ENCODE data around the gene EMC9.

The EMC9 gene

GRCh38 chr14:24130717-24131548 is 10.5 kb downstream of the EMC9 start:
- DNase-seq (ENCODE audit: low read depth in 1 of 2, low spot score in 1 of 2), result no peak
- TF ChIP-seq JUND (IDR thresholded peaks at IDR 0.05; ENCODE audit: low read depth), result no peak
- in situ Hi-C loops (cut with HindIII; ENCODE audit: low pct_unique_long_range_greater_than_20kb, low sequenced_read_pairs), result no loop called here

GRCh38 chr14:24130380-24130716 is 11.0 kb downstream of the EMC9 start, which contains the start of gene FITM1:
TSS of gene FITM1 (plus strand) at chr14:24130659. CDS start at chr14:24131564, 905 bp downstream.
- in situ Hi-C loops (cut with HindIII; ENCODE audit: low pct_unique_long_range_greater_than_20kb, low sequenced_read_pairs), result no loop called here
- no peak for TF ChIP-seq JUND (IDR thresholded peaks at IDR 0.05; ENCODE audit: low read depth)
- no peak for DNase-seq (ENCODE audit: low read depth in 1 of 2, low spot score in 1 of 2)

DNA sequence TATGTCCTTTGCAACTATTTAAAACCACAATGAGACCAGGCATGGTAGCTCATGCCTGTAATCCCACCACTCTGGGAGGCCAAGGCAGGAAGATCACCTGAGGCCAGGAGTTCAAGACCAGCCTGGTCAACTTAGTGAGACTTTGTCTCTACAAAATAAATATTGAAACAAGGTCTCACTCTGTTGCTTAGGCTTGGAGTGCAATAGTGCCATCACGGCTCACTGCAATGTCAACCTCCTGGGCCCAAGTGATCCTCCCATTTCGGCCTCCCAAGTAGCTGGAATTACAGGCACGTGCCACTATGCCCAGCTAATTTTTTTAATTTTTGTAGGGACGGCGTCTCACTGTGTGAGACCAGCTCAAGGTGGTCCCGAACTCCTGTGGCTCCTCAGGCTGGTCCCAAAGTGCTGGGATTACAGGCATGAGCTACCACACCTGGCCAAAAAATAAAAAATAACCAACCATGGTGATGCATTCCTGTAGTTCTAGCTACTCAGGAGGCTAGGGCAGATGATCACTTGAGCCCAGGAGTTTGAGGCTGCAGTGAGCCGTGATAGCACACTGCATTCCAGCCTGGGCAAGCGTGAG is 11.9 kb downstream of the EMC9 start:
- TF ChIP-seq JUND (IDR thresholded peaks at IDR 0.05; ENCODE audit: low read depth), result no peak
- in situ Hi-C loops (cut with HindIII; ENCODE audit: low pct_unique_long_range_greater_than_20kb, low sequenced_read_pairs), result no loop called here
- no peak for DNase-seq (ENCODE audit: low read depth in 1 of 2, low spot score in 1 of 2)

DNA sequence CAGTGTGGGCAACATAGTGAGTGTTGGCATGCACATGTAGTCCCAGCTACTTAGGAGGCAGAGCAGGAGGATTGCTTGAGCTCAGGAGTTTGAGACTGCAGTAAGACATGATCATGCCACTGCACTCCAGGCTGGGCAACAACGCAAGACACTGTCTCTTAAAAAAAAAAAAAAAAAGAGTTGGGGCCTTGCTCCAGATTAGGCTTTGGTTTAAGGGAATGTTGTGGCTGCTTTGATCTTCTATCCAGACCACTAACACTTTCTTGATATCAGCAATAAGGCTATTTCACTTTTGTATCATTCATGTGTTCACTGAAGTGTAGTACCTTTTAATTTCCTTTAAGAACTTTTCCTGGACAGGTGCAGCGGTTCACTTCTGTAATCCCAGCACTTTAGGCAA is 13.7 kb downstream of the EMC9 start:
- no peak for TF ChIP-seq JUND (IDR thresholded peaks at IDR 0.05; ENCODE audit: low read depth)
- DNase-seq (ENCODE audit: low read depth in 1 of 2, low spot score in 1 of 2), result no peak
- in situ Hi-C loops (cut with HindIII; ENCODE audit: low pct_unique_long_range_greater_than_20kb, low sequenced_read_pairs), result no loop called here

DNA sequence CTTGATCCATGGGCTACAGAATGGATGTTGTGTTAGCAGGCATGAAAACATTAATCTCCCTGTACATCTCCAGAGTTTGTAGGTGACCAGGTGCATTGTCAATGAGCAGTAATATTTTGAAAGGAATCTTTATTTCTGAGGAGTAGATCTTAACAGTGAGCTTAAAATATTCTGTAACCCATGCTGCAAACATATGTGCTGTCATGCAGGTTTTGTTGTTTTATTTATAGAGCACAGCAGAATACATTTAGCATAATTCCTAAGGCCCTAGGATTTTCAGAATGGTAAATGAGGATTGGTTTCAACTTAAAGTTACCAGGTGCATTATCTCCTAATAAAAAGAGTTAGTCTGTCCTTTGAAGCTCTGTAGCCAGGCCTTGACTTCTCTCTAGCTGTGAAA is 14.5 kb downstream of the EMC9 start:
- no peak for DNase-seq (ENCODE audit: low read depth in 1 of 2, low spot score in 1 of 2)
- in situ Hi-C loops (cut with HindIII; ENCODE audit: low pct_unique_long_range_greater_than_20kb, low sequenced_read_pairs), result no loop called here
- no peak for TF ChIP-seq JUND (IDR thresholded peaks at IDR 0.05; ENCODE audit: low read depth)

- in situ Hi-C loops (cut with HindIII; ENCODE audit: low pct_unique_long_range_greater_than_20kb, low sequenced_read_pairs), result no loop called here
- no peak for DNase-seq (ENCODE audit: low read depth in 1 of 2, low spot score in 1 of 2)
- TF ChIP-seq JUND (IDR thresholded peaks at IDR 0.05; ENCODE audit: low read depth), result no peak
These were observed 17.7 kb downstream of the EMC9 start for GRCh38 chr14:24123424-24124417.

DNA sequence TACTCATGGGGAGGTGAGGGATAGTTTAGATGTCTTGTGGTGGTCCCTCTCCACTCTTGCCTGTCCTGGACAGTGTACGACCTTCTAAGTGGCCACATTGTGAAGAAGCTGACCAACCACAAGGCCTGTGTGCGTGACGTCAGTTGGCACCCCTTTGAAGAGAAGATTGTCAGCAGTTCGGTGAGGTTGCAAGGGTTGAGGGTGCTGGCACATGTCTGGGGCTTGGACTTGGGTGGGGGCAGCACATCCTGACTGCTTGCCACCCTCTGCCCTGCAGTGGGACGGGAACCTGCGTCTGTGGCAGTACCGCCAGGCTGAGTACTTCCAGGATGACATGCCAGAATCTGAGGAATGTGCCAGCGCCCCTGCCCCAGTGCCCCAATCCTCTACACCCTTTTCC is 18.5 kb downstream of the EMC9 start:
- TF ChIP-seq JUND (IDR thresholded peaks at IDR 0.05; ENCODE audit: low read depth), result no peak
- no peak for DNase-seq (ENCODE audit: low read depth in 1 of 2, low spot score in 1 of 2)
- in situ Hi-C loops (cut with HindIII; ENCODE audit: low pct_unique_long_range_greater_than_20kb, low sequenced_read_pairs), result no loop called here

- no peak for TF ChIP-seq JUND (IDR thresholded peaks at IDR 0.05; ENCODE audit: low read depth)
- in situ Hi-C loops (cut with HindIII; ENCODE audit: low pct_unique_long_range_greater_than_20kb, low sequenced_read_pairs), result no loop called here
- DNase-seq (ENCODE audit: low read depth in 1 of 2, low spot score in 1 of 2), result no peak
These were observed 19.0 kb downstream of the EMC9 start for GRCh38 chr14:24122416-24122815.

DNA sequence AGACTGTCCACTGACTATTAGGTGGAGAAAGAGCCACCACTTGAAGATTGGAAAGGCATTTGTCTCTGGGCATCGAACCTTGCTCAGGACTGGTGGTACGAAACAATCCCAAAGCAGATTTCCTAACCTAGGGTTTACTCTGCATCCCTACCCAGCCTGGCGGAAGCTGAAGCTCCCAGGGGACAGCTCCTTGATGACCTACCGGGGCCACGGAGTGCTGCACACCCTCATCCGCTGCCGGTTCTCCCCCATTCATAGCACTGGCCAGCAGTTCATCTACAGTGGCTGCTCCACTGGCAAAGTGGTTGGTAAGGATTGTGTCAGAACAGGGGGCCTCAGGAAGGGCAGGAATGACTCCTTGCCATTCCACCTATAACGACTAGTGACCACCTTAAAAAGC is 20.2 kb downstream of the EMC9 start:
- TF ChIP-seq JUND (IDR thresholded peaks at IDR 0.05; ENCODE audit: low read depth), result no peak
- in situ Hi-C loops (cut with HindIII; ENCODE audit: low pct_unique_long_range_greater_than_20kb, low sequenced_read_pairs), result no loop called here
- DNase-seq (ENCODE audit: low read depth in 1 of 2, low spot score in 1 of 2), result no peak

- no peak for DNase-seq (ENCODE audit: low read depth in 1 of 2, low spot score in 1 of 2)
- in situ Hi-C loops (cut with HindIII; ENCODE audit: low pct_unique_long_range_greater_than_20kb, low sequenced_read_pairs), result no loop called here
- TF ChIP-seq JUND (IDR thresholded peaks at IDR 0.05; ENCODE audit: low read depth), result no peak
These were observed 21.7 kb downstream of the EMC9 start for GRCh38 chr14:24119691-24120090.

DNA sequence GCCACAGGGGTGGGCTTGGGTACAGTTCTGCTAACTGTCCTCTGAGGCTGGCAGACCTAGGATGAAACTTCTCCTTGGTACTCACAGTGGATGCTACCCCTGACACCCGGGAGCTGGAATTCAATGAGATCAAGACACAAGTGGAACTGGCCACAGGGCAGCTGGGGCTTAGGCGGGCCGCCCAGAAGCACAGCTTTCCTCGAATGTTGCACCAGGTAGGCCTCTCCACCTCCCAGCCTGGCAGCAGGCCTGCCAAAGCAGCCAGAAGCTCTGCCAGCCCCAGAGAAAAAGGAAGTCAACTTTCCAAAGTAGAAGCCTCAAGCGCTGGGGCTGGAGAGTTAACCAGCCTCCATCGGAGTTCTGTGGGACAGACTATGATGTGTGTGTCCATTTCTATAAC is 24.2 kb downstream of the EMC9 start:
- in situ Hi-C loops (cut with HindIII; ENCODE audit: low pct_unique_long_range_greater_than_20kb, low sequenced_read_pairs), result no loop called here
- TF ChIP-seq JUND (IDR thresholded peaks at IDR 0.05; ENCODE audit: low read depth), result no peak
- DNase-seq (ENCODE audit: low read depth in 1 of 2, low spot score in 1 of 2), result no peak

DNA sequence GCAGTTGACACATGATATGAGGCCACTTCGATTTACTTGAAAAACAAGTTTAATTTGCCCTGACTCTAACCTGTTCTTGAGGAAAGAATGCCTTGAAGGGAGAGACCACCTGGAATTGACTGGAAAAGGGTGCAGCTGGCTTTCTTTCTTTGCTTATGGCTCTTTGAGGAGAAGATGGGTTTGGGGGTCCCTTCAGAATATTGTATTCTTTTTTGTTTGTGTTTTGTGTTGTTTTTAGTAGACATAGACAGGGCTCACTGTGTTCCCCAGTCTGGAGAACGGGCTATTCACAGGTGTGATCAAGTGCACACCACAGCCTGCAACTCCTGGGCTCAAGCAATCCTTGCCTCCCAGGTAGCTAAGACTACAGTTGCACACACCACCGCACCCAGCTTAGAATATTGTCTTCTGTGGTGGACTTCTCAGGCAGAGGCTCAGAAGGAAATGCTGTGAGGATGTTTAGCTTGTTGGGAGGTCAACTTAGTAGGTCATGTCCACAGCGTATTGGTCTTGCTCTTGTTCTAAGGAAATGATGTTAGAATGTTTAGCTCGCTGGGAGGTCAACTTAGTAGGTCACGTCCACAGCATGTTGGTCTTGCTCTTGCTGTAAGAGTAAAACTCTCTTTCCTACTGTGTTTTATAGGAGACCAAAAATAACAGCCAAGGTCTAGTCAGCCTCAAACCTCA is 25.1 kb downstream of the EMC9 start:
- in situ Hi-C loops (cut with HindIII; ENCODE audit: low pct_unique_long_range_greater_than_20kb, low sequenced_read_pairs), result no loop called here
- TF ChIP-seq JUND (IDR thresholded peaks at IDR 0.05; ENCODE audit: low read depth), result no peak
- no peak for DNase-seq (ENCODE audit: low read depth in 1 of 2, low spot score in 1 of 2)
